Stimulated activated CD8-positive, alpha-beta memory T cell treated with anti-CD3 and anti-CD28 coated beads, Interleukin-4, amount 100 ng/mL, for 4 hours (primary cell): ENCODE measurements around the gene FCHO2.

ENCODE experiments used
- DNase-seq, 2 donors: peaks; one replicate each; pipeline ENCODE4 v3.0.0-alpha.2; 2020; ENCODE audit warnings: low read depth in 2 of 2, low spot score in 1 of 2

The FCHO2 gene

GRCh38 chr5:73030531-73030930 lies 74.7 kb downstream of the FCHO2 start:
- DNase-seq, result no peak

GRCh38 chr5:73030995-73031394 lies 75.2 kb downstream of the FCHO2 start:
- DNase-seq, result no peak

GRCh38 chr5:73031839-73032238 lies 76.0 kb downstream of the FCHO2 start:
- no peak for DNase-seq

- no peak for DNase-seq
Measured at GRCh38 chr5:73032635-73033034, 76.8 kb downstream of the FCHO2 start.

GRCh38 chr5:73037545-73037944 lies 81.7 kb downstream of the FCHO2 start:
- no peak for DNase-seq

- DNase-seq, result no peak
Measured at GRCh38 chr5:73039082-73039481, 83.2 kb downstream of the FCHO2 start.

GRCh38 chr5:73042993-73043392 lies 87.2 kb downstream of the FCHO2 start:
- DNase-seq, result no peak

GRCh38 chr5:73044546-73044945 lies 88.7 kb downstream of the FCHO2 start:
- no peak for DNase-seq

- DNase-seq, result no peak
Measured at GRCh38 chr5:73045623-73046022, 89.8 kb downstream of the FCHO2 start.

- no peak for DNase-seq
Measured at GRCh38 chr5:73061593-73061992, 105.8 kb downstream of the FCHO2 start.

- DNase-seq, result no peak
Measured at GRCh38 chr5:73066466-73066865, 110.6 kb downstream of the FCHO2 start.

GRCh38 chr5:73067213-73067612 lies 111.4 kb downstream of the FCHO2 start:
- DNase-seq, result no peak

GRCh38 chr5:73081093-73081492 lies 125.3 kb downstream of the FCHO2 start:
- DNase-seq, result no peak

GRCh38 chr5:73088026-73088425 lies 132.2 kb downstream of the FCHO2 start:
- no peak for DNase-seq

- no peak for DNase-seq
Measured at GRCh38 chr5:73093943-73094342, 138.1 kb downstream of the FCHO2 start.

- DNase-seq, result no peak
Measured at GRCh38 chr5:73094415-73094814, 138.6 kb downstream of the FCHO2 start.

- DNase-seq, result no peak
Measured at GRCh38 chr5:73095564-73096238, 139.9 kb downstream of the FCHO2 start.

- no peak for DNase-seq
Measured at GRCh38 chr5:73096239-73096575, 140.4 kb downstream of the FCHO2 start.

- no peak for DNase-seq
Measured at GRCh38 chr5:73097740-73098139, 141.9 kb downstream of the FCHO2 start.

- DNase-seq, result no peak
Measured at GRCh38 chr5:73100109-73100508, 144.3 kb downstream of the FCHO2 start.

GRCh38 chr5:73103870-73104299 lies 148.0 kb downstream of the FCHO2 start:
- no peak for DNase-seq

GRCh38 chr5:73104326-73104725 lies 148.5 kb downstream of the FCHO2 start:
- DNase-seq, result no peak

GRCh38 chr5:73106335-73106734 lies 150.5 kb downstream of the FCHO2 start:
- DNase-seq, result no peak

- DNase-seq, result no peak
Measured at GRCh38 chr5:73110190-73110589, 154.3 kb downstream of the FCHO2 start.
